GM21786 (cell line): ENCODE data around the gene MAP3K7.

Experiments used
- ATAC-seq: cut with Tn5 transposase; IDR thresholded peaks from one replicate; pipeline ENCODE4 v1.9.1; 2021; ENCODE audit not compliant: unreplicated experiment

Gene MAP3K7

GRCh38 chr6:90485635-90486277 is 101.1 kb downstream of the MAP3K7 start:
- ATAC-seq, result no peak

- ATAC-seq, result no peak
These were observed 102.0 kb downstream of the MAP3K7 start for GRCh38 chr6:90484903-90485302.

GRCh38 chr6:90484385-90484784 is 102.5 kb downstream of the MAP3K7 start:
- ATAC-seq, result no peak

GRCh38 chr6:90483956-90484355 is 102.9 kb downstream of the MAP3K7 start:
- ATAC-seq, result no peak

- no peak for ATAC-seq
These were observed 103.6 kb downstream of the MAP3K7 start for GRCh38 chr6:90483116-90483839.

- ATAC-seq, result no peak
These were observed 106.2 kb downstream of the MAP3K7 start for GRCh38 chr6:90480666-90481065.

- no peak for ATAC-seq
These were observed 107.3 kb downstream of the MAP3K7 start for GRCh38 chr6:90479603-90479926.

GRCh38 chr6:90478789-90479602 is 107.9 kb downstream of the MAP3K7 start:
- peak; percentile 95 for ATAC-seq

GRCh38 chr6:90478278-90478677 is 108.6 kb downstream of the MAP3K7 start:
- no peak for ATAC-seq

- no peak for ATAC-seq
These were observed 109.5 kb downstream of the MAP3K7 start for GRCh38 chr6:90477366-90477765.

- no peak for ATAC-seq
These were observed 114.2 kb downstream of the MAP3K7 start for GRCh38 chr6:90472716-90473115.

GRCh38 chr6:90471263-90471662 is 115.6 kb downstream of the MAP3K7 start:
- no peak for ATAC-seq

- ATAC-seq, result no peak
These were observed 117.0 kb downstream of the MAP3K7 start for GRCh38 chr6:90469906-90470305.

GRCh38 chr6:90468859-90469258 is 118.0 kb downstream of the MAP3K7 start:
- ATAC-seq, result no peak

GRCh38 chr6:90468080-90468479 is 118.8 kb downstream of the MAP3K7 start:
- no peak for ATAC-seq

GRCh38 chr6:90467546-90467945 is 119.3 kb downstream of the MAP3K7 start:
- ATAC-seq, result no peak

- peak; percentile 42 for ATAC-seq
These were observed 120.5 kb downstream of the MAP3K7 start for GRCh38 chr6:90466154-90466940.

GRCh38 chr6:90465686-90466085 is 121.2 kb downstream of the MAP3K7 start:
- no peak for ATAC-seq

- no peak for ATAC-seq
These were observed 122.4 kb downstream of the MAP3K7 start for GRCh38 chr6:90464507-90464906.

GRCh38 chr6:90463874-90464273 is 123.0 kb downstream of the MAP3K7 start:
- ATAC-seq, result no peak
